Fibroblast of skin of abdomen (primary cell): ENCODE results near the gene SLC2A4RG.
"Not testable (repeated sequence)": the region's sequence is repeated elsewhere in the genome, so short reads cannot be mapped to it uniquely, and the experiment has no call there.

ENCODE experiments used
- DNase-seq: peaks from one replicate; pipeline ENCODE4 v3.0.0-alpha.2; 2013

SLC2A4RG gene

DNA sequence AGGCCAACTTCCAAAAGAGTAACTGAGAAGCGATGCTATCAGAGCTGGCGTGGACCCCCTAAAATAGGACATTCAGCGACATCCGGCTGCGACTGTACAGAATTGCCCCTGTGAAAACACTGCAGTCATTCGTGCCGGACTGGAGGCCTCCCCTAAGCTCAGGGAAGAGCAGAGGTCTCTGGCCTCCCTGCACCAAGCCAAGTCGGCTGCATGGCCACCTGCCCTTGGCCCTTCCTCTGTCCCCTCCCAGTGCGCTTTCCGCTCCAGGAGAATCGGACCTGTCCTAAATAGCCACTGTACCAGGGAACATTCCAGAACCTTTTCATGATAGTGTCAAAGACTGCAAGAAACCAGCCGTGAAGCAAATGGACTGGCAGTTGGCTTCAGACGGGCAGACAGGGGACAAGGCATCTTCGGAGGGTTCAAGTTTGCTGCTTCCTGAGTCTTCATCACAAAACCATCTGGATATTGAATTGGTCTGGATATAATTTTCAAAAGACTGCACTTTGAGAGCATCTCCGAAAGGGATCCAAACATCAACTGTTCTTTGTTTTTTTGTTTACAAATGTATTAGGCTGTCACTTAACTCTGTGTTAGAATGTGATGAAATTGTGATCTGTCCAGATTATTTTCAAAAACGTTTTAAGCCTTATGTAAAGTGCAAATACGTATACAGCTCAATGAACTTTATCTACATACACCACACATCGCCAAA is 16.5 kb downstream of the SLC2A4RG start:
- no peak for DNase-seq

DNA sequence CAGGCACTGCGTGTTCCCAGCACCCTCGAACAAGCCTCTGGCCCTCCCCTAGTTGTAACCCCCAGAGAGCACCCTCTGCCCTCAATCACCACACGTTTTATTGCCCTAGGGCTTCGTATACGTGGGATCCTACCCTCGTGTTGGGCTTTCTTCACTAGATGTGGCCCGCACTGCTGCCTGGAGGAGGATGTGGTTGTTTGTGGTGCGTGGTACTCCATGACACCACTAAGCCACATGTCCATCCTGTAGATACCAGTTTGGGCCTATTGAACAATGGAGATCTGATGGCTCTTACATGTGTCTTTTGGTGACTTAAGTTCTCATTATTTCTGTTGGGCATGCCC is 17.0 kb downstream of the SLC2A4RG start:
- DNase-seq, result no peak

DNA sequence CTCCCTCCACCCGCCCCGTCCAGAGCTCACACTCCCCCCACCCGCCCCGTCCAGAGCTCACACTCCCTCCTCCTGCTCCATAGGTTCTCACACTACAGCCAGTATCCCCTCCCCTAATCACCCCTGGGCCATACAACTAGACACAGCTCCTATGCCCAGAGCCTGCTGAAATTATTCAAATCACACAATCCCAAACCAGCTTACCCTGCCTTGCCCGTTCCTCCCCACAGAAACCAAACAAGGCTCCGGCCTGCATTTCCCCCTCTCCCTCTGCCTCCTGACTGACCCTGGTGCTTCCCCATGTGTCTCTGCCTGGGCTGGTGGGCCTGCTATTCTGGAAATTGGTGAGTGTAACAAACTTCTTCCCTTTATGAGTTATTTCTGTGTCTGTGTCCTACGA is 18.6 kb downstream of the SLC2A4RG start:
- no peak for DNase-seq

DNA sequence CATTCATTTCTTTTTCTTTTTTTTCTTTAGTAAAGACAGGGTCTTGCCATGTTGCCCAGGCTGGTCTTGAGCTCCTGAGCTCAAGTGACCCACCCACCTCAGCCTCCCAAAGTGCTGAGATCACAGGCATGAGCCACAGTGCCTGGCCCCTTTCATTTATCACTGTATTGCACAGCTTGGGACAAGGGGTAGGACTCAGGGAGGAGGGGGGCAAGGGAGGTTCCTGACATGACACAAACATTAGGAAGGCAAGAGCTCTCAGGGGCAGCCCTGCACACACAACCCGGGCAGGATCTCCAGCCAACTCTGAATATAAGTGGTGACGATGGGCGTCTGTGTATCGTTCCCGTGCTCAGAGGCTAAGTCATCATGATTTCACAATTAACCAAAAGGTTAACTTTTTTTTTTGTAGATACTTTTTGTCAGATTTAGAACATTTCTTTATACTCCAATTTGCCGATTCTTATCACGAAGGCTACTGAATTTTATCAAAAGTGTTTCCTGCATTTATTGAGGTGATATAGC is 19.9 kb downstream of the SLC2A4RG start:
- no peak for DNase-seq

DNA sequence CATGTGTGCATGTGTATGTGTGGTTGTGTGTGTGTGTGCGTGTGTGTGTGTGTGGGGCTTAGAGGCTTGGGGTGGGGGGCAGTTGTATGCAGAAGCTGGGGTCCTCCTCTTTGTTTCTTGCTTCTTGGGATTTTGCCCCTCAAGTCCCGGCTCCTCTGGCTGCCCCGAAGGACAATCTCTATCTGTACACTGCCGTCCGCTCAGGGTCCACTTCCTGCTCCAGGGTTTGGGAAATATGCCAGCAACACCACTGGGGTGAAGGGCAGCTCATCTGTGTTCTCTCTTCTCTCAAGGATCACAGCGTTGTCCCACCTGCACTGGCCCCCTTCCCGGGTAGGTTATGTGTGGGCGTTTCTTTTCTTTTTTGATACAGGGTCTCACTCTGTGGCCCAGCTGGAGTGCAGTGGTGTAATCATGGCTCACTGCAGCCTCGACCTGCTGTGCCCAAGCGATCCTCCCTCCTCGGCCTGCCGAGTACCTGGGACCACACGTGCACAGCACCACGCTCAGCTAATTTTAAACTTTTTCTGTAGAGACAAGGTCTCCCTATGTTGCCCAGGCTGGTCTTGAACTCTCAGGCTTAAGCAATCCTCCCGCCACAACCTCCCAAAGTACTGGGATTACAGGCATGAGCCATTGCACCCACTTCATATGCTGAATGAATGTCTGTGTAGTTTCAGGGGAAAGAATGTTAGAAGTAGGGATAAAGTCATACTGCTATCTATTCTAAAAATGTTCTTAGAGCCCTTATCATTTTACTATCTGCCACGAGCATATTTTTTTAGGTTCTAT is 25.7 kb downstream of the SLC2A4RG start:
- no peak for DNase-seq

DNA sequence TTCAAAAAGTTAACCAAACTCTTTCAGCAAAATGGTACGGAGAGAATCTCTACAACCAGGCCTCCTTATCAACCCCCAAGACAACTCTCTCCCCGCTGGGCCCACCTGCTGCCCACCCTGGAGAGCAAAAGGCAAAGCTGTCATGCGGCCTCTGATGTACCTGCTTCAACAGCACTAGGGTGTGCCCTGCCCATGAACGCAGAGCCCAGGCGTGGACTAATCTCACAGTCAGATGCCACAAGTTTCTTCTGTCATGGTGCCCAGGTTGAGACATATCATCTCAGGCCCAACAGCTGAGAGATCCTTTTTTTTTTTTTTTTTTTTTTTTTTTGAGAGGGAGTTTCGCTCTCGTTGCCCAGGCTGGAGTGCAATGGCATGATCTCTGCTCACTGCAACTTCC is 26.3 kb downstream of the SLC2A4RG start:
- DNase-seq, result no peak

DNA sequence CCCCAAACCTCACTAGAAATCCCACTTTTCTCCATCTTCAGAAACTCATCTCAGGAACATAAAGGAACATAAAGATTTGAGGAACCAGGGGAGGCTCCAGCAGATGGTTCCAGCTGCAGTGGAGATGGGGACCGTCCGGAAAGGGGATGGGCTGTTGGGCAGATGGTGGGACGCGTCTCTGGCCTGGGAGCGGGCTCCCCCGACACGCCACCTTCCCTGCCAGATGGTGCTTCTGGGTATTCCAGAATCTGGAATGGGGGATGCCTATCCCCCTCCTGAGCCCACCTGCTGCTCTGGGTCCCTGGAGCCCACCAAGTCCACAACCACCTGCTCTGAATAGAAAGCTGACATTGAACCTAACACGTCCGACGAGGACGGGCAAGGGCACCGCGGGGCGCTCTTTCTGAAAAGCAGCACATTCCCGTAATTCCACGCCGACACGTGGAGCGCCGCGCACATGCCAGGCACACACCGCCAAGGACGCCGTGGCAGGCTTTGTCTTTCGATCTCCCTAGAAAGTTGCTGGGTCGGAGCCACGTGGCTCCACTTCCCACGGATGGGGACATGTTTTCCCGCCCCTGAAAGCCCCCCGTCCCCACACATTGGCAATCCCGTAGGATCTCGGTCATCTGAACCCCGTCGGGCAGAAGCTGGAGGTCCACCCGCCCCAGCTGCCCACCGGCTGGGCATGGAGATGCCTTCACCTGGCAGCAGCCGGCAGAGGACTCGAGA is 27.3 kb downstream of the SLC2A4RG start:
- DNase-seq, result no peak

DNA sequence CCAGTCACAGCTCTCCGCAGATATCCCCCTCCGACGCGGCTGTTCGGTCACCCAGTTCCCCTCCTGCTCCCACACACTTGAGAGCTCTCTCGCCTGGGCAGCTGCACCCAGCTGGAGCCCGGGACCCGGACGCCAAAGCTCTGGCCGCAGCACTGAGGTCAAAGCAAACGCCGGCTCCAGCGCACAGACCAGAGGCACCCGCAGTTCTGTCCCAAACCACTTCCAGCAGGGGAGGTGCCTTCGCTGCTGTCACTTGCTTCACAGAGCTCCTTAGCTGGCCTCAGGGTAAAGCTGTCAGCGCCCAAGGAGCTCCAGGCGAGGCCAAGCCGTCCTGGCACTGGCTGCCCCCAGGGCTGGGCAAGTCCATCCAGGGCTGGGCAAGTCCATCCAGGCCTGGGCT is 27.9 kb downstream of the SLC2A4RG start:
- DNase-seq, result no peak

DNA sequence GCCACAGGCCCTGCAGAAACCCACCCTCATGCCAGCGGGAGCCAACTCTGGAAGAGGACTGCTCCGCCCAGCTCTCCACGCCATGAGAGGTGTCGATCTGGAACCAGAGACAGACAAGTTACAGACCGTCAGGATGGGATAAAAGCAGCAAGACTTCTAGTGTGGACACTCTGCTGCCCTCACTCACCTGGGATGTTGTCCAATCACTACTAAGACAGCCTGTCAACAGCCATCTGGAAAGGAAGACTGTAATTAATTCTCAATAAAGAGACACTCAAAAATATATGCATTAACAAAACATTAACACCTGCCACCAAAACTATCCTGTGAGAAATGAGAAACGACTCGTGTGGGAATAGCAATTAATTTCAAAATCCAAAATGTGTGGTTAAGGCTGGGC is 28.3 kb downstream of the SLC2A4RG start:
- DNase-seq, result no peak

DNA sequence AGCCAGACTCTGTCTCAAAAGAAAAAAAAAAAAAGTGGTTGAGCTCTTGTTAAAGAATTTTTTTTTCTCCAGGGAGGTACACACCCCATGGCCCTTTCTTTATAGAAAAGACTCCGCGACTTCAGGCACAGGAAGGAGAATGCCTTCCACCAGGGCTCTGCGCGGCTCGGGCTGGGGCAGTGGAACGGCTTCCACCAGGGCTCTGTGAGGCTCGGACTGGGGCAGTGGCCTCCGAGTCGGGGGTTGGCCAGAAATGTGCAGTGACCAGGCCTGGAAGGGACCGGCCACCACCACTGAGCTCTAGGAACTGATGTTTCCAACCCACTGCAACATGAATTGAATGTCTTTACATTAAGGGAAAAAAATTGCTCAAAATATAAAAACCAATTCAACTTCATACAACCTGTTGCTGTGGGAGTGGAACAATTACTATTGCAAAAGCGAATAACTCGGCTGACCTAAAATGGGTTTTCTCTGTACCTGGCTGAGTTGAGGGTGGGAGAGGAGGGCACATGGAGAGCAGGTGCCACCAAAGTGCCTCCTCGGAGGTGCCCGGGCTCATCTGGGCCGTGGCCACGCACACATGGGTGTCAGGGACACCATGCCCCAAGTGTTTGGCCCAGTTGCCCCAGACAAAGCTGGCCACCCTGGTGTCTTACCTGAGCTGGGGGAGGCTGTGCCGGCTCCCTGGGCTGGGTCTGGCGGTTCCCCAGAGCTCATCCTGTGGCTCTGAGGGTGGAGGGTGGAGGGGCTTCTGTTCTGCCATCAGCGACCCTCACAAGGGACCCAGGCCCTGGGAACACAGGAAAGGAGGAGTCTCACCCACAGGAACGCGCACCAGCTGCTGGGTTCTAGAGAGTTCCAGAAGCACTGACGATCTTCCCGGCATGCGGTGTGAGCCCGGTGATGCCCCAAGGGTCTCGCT is 29.3 kb downstream of the SLC2A4RG start:
- no peak for DNase-seq

DNA sequence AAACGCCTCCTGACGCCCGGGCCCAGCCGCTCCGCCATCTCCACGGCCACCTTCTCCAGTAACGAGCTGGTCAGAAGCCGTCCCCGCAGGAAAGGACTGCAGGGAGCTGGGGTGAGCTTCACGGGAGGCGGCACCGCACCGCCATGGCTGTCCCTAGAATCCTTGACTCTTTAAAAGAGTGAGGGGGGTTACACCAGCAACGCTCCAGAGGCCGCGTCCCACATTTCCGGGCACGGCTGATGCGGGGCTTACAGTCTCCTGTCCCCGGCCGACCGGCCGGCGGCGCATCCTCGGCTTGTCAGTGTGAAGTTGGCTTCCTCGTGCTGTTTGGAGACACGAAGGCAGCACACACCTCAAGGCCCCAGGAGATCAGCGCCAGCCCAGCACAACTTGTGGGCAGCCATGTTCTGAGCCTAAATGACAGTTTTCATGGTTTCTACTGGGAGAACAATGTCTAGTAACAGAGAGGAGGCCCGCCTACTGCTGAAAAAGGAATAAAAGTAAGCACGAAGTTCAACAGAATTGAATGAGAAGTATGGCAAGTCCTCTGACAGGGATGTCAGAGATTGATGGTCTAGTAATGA is 30.4 kb downstream of the SLC2A4RG start:
- DNase-seq, result no peak

DNA sequence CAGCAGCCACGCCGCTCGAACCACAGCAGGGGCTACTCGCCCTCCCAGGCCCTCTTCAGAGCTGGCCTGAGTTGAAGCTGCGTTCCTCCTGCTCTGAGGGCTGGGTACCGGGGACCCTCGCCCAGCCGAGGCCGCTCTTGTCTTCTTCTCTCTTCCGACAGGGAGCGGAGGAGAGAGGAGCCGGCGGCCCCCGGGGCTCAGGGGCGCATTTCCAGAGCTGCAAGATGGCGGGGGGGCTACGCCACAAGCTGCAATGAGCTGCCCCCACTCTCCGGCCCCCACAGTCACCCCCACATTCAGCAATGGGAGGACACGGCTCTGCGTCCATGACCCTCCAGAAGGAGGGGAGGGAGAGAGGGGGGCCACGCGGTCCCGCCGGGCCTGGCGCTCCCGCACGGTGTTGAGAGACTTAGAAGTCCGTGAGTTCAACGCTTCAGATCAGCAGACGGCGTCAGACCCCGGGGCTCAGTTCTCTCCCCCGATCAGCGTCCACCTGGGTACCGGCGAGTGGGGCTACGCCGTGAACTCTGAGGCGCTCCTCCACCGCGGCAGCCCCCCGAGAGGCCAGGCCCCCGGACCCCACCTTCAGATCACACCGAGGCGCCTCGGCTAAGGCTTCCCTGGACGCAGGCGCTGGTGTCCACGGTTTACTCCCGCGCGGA is 31.6 kb downstream of the SLC2A4RG start:
- no peak for DNase-seq

DNA sequence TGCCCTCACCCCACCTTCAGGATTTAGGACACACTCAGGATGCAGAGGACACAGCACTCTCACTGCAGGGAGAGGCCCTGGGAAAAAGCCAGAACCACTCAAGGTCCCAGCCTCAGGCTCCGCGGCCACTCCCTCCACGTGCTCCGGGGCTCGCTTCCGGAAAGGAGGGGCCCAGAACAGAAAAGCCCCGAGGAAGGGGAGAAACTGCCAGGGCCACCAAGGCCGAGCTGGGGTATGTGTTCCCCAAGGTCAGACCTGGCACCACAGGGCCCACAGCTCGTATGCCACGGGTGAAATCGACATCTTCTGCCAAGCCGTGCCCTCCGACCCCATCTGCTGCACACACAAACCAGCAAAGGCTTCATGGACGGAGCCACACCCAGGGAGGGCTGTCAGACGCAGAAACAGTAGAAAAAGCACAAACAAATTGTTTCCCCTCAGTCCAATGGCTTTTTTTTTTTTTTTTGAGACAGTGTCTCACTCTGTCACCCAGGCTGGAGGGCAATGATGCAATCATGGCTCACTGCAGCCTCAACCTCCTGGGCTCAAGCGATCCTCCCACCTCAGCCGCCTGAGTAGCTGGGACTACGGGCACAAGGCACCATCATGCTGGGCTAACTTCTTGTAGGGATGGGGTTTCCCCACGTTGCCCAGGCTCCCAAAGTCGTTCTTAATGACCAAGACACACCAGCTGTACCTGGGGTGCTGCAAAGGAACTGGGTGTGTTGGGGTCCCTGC is 33.4 kb downstream of the SLC2A4RG start:
- no peak for DNase-seq

DNA sequence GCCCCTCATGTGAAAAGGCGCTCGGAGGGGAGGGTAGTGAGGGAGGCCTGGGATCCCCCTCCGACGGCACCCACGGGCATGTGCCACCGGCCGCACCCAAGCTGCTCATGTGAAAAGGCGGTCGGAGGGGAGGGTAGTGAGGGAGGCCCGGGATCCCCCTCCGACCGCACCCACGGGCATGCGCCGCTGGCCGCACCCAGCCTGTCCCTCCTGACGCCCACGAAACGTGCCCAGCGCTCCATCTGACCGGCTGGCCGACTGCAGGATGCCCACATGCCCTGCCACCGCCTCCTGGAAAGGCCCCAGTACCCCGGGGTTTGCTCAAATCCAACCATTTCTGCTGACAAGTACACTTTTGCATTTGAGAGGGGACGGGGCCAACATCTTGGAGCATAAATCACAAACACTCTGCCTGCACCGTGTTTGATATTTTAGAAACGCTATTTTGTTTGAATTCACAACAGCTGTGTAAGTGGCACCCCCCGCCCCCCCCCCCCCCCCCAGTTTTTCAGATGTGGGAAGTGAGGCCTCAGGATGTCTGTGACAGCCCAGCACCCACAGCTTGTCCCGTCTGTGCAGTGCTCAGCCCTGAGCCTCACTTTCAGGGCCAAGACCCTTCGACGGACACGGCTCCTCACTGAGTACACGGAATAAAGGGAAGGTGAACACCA is 34.1 kb downstream of the SLC2A4RG start:
- DNase-seq, result no peak

DNA sequence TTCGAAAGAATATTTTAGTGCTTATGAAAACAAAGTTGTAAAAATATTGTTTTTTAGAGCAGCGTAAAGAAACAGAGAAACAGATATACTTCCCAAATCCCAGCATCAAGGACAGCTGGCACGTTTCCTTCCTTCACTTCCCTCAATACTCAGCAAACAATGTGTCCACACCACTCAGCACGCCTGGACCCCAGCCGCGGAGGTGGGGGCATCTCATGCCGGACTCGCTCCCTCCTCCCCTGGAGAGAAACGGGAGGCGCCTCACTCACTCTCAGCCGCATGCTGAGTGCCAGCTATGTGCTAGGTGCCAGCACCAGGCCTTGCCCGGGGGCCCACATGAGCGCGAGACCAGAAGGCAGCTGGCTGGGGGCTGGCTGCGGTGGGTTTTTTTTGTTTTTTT is 34.7 kb downstream of the SLC2A4RG start:
- no peak for DNase-seq

DNA sequence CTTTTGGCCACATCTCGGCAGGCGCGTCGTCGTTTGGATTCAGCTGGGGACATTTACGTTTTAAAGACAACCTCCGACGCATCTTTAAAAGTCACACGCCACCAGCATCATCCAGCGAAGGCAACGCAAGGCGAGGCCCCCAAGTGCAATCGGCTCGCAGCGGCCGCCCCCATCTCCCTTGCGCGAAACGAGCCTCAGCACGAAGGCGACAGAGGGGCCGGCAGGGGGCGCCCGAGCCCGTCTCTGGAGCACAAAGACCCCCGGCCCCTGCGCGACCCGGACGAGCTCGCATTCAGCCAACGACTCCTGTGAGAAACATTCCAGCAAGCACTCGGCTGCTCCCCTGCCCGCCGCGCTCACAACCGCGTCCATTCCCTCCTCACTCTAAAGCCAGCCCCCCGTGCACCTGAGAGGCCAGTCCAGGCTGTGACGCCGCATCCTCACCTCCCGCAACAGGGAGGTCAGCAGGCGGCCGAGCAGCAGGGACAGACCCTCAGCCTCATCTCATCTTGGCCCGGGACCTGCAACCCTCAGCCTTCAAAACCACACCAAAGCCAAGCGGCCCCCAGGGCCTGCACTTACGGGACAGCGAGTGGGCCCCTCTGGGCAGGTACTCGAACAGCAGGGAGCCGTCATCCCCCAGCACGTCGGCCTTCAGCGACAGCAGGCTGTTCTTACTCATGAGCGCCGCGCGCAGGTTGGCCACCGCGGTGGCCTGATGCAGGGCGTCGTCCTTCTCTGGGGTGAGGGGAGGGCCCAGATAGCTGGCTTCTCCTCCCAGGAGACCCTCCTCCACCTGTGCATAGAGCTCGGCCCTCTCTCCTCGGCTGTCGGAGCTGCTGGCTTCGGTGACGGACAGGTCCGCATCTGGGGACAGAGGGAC is 35.8 kb downstream of the SLC2A4RG start:
- peak; percentile 44 for DNase-seq

DNA sequence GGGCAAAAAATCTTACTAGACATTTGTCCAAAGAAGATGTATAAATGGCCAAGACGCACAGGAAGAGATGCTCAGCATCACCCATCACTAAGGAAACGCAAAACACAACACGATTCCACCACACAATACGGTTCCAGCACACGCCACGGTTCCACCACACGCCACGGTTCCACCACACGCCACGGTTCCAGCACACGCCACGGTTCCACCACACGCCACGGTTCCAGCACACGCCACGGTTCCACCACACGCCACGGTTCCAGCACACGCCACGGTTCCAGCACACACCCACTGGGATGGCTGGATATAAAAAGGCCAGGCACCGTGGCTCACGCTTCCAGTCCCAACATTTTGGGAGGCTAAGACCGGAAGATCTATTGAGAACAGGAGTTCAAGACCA is 37.3 kb downstream of the SLC2A4RG start:
- DNase-seq, result not testable (repeated sequence)

DNA sequence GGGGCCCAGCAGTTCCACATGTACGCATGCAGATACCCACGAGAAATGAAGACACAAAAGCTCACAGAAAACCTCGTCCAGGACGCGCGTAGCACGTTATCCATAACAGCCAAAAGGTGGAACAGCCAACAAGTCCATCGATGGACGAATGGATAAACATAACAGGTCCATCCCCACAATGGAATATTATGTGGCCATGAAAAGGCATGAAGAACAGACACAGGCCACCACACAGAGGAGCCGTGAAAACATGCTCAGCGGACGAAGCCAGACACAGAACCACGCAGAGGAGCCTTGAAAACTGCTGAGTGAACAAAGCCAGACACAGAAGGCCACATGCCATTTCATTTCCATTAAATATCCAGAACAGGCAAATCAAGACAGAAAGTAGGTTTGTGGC is 38.0 kb downstream of the SLC2A4RG start:
- DNase-seq, result no peak
